Measurements from ENCODE around the gene PALD1.
"Not testable (repeated sequence)": the region's sequence is repeated elsewhere in the genome, so short reads cannot be mapped to it uniquely, and the experiment has no call there.

DNA sequence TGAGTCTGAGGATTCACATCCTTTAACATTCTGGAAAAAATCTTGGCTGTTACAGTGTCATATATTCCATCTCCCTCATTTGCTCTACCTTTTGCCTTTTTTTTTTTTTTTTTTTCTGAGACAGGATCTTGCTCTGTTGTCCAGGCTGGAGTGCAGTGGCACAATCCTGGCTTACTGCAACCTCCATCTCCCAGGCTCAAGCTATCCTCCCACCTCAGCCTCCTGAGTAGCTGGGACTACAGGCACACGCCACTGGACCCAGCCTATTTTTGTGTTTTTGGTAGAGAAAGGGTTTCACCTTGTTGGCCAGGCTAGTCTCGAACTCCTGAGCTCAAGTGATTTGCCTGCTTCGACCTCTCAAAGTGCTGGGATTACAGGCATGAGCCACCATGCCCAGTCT is 135.8 kb downstream of the PALD1 start:
- TF ChIP-seq, protein P1, sequence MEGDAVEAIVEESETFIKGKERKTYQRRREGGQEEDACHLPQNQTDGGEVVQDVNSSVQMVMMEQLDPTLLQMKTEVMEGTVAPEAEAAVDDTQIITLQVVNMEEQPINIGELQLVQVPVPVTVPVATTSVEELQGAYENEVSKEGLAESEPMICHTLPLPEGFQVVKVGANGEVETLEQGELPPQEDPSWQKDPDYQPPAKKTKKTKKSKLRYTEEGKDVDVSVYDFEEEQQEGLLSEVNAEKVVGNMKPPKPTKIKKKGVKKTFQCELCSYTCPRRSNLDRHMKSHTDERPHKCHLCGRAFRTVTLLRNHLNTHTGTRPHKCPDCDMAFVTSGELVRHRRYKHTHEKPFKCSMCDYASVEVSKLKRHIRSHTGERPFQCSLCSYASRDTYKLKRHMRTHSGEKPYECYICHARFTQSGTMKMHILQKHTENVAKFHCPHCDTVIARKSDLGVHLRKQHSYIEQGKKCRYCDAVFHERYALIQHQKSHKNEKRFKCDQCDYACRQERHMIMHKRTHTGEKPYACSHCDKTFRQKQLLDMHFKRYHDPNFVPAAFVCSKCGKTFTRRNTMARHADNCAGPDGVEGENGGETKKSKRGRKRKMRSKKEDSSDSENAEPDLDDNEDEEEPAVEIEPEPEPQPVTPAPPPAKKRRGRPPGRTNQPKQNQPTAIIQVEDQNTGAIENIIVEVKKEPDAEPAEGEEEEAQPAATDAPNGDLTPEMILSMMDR (IDR thresholded peaks at IDR 0.05; ENCODE audit: insufficient read depth, low read length, poor library complexity, severe bottlenecking) = not testable (repeated sequence)
- not testable (repeated sequence) for TF ChIP-seq EZH2phosphoT487 (conservative IDR thresholded peaks at IDR 0.05; ENCODE audit: low read length)

Data from SU-DHL-6 (cell line).